T-helper 2 cell treated with Interferon-gamma antibody and Interleukin-4, amounts not matched to agents 100 ng/mL and 5 ng/mL, for 36 hours (primary cell): Measurements from ENCODE around the gene VTN. TPM values are rescaled to one million over a fixed set of nuclear protein-coding genes. Genes with fewer than 3 reads are reported as not detected.

Experiments used
- intact Hi-C: fragments of 100-400 bp; cut with micrococcal nuclease; formaldehyde crosslinking; loops from one replicate; pipeline ENCODE4 v1.15.1; 2023
- total RNA-seq: library from RNA; stranded (reverse); gene quantifications from 2 replicates; pipeline ENCODE4 v1.2.3, GENCODE V29; 2022

Gene VTN
- total RNA-seq, 1 donor from 2014 or later: 0.45 TPM

GRCh38 chr17:28344011-28344410, 26.1 kb downstream of the VTN start:
- intact Hi-C loops: no loop called here

DNA sequence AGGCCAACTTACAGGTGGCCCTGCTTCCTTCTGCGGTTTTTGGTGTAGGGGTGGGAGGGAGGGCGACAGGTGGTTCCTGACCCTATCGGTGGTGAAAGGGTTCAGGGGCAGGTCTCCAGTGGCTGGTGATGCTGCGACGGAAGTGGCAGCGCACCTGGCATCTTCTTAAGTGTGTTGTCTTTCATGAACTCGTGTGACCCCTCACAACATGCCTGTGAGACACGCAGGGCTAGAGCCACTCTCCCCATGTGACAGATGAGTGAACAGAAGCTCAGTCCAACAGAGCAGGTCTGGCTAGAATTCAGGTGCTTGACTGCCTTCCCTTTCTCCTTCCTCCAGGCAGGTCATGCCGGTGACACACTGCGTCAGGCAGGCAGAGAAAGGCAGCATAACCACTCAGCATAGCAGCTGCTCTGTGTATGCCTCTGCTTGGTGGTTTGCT, 26.6 kb downstream of the VTN start:
- intact Hi-C loops: no loop called here

- intact Hi-C loops: no loop called here
Measured at GRCh38 chr17:28342313-28342712, 27.8 kb downstream of the VTN start.

DNA sequence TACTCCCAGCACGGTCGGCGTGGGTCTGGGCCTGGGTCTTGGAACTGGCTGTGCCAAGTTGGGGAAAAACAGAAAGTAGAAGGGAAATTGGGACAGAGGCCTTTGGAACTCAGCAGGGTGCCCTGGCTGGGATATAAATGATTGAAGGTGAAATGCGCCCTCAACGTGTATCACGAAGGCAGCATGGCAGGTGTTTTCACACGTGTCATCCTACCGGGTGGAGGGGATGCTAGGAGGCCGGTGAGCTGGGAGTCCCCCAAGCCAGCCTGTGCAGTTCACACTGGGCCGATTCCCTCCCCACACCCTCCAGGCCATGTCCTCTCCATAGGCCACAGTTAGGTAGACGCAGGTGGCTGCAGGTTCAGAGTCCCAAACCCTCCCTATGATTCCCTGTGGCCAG, 28.6 kb downstream of the VTN start:
- intact Hi-C loops: no loop called here

- intact Hi-C loops: no loop called here
Measured at GRCh38 chr17:28340374-28340773, 29.7 kb downstream of the VTN start.

DNA sequence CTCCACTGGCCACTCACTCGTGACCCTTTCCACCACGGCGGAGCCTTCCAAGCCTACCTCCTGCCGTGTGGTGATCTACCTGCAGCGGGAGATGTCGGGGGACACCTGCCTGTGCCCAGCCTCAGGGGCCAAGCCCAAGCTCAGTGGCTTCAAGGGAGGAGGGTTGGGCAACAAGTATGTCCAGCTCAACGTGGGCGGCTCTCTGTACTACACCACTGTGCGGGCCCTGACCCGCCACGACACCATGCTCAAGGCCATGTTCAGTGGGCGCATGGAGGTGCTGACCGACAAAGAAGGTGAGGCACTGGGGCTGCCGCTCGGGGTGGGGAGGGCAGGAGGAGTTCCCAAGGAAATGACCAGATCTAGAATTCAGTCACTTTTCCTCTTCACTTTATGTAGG, 30.7 kb downstream of the VTN start:
- intact Hi-C loops: loop anchor here (5.0 to 10.0 kb wide), 2 partner anchors 375 to 532 kb away; partner anchors contain the start of genes PROCA1, RAB34 and RPL23A

GRCh38 chr17:28338769-28339212, 31.3 kb downstream of the VTN start:
- intact Hi-C loops: loop anchor here (5.0 to 10.0 kb wide), 2 partner anchors 376 to 531 kb away; partner anchors contain the start of genes PROCA1, RAB34 and RPL23A

DNA sequence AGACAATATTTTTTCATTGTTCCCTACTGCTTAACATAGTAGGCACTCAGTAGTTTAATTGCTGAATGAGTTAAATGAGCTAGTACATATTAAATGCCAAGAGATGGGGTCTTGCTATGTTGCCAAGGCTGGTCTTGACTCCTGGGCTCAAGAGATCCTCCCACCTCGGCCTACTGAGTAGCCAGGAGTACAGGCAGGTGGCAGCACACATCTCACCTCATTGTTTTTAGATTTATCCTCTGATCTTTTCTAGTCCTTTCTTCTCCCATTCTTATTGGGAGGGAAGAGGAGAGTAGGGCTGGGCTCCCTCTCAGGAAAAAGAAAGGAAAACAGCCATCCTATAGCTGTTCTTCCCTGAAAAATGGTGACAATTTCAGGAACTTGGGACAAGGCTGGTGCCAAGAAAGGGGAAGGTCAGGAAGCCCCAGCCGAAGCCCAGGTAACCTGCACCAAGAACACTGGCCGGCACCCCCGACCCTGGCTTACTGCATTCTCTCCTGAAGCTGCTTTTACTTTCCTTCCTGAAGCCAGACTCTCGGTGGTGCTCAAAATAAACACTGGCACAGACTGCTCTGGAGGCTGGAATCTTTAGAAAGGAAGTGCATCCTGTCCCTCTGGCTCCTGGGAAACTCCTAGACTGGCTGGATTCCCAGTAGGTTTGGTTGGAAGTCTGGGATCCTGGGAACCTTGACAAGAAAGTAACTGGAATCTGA, 31.9 kb downstream of the VTN start:
- intact Hi-C loops: loop anchor here (5.0 to 10.0 kb wide), 2 partner anchors 377 to 531 kb away; partner anchors contain the start of genes PROCA1, RAB34 and RPL23A

DNA sequence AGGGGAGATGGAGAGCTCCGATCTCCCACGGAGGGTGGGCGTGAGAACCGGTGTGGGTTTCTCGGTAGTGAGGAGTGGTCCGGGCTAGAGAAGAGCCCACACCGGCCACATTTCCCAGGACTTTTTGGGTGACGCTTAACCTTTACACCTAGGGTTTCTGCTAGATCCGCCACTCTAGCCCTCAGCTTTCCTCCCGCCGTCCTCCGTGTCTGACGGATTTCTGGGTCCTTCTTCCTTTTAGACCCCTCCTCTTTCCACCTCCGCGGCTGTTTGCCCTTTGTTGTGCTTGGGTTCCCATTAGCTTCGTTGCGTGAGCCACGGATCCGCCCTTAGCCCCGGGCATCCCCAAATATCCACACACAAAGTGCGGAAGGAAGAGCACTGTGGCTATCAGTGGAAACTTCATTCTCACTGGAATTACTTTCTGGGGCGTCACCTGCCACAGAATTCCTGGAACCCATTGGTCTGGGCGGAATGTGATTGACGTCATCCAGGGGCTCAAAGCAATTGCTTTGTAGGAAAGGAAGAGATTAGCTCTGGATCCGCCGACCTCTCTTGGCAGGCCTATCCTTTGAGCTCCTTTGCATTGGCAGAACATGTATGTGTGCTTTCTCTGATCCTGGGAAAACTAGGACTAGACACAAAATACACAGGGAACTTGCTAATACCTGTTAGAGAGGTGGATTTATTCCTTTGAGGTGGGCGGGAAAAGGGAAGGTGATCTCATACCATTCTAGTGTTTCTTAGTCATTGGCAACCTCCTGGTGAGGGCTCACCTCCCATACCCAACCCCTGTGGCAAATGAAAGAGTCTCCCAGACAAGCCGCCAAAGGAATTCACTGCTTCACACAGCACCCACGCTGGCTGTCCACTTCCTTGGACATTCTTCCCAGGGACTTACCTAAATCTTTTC, 33.9 kb downstream of the VTN start:
- intact Hi-C loops: loop anchor here (1.0 to 10.0 kb wide), 5 partner anchors 17 to 529 kb away; partner anchors contain the start of genes POLDIP2, PROCA1, RAB34 and RPL23A

GRCh38 chr17:28335201-28335958, 34.7 kb downstream of the VTN start, which contains the start of the genes IFT20 and TNFAIP1:
IFT20 (minus strand) TSS chr17:28335472; CDS start chr17:28331985, 3,487 bp downstream.
TNFAIP1 (plus strand) TSS chr17:28335761; CDS start chr17:28339522, 3,761 bp downstream.
- intact Hi-C loops: loop anchor here (1.0 to 10.0 kb wide), 5 partner anchors 16 to 528 kb away; partner anchors contain the start of genes POLDIP2, PROCA1, RAB34 and RPL23A

GRCh38 chr17:28334666-28335200, 35.4 kb downstream of the VTN start:
- intact Hi-C loops: loop anchor here (1.0 to 10.0 kb wide), 5 partner anchors 15 to 527 kb away; partner anchors contain the start of genes POLDIP2, PROCA1, RAB34 and RPL23A

DNA sequence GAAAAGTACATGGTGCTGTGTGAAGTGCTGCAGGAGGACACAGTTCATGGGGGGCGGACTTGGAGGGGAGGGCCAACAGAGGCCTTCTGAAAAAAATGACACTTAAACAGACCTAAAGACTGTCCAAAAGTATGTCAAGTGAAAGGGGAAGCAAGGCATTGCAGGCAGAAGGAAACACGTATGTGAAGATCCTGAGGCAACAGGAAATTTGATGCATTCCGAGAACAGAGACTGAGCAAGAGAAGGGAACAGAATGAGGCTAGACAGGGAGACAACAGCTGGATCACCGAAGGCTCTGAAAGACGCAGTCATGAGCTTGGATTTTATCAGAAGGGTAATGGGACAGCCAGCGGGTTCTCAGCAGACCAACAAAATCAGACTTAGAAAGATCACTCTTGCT, 35.9 kb downstream of the VTN start:
- intact Hi-C loops: loop anchor here (2.0 to 10.0 kb wide), 2 partner anchors 293 to 381 kb away; partner anchors contain the start of genes PROCA1, RAB34 and RPL23A

GRCh38 chr17:28333083-28333746, 36.9 kb downstream of the VTN start:
- intact Hi-C loops: loop anchor here (10.0 kb wide), 1 partner anchor 382 kb away; the partner anchor contains the start of genes PROCA1, RAB34 and RPL23A

- intact Hi-C loops: loop anchor here (10.0 kb wide), 1 partner anchor 383 kb away; the partner anchor contains the start of genes PROCA1, RAB34 and RPL23A
Measured at GRCh38 chr17:28331891-28332420, 38.2 kb downstream of the VTN start.

GRCh38 chr17:28330671-28331070, 39.4 kb downstream of the VTN start:
- intact Hi-C loops: loop anchor here (10.0 kb wide), 1 partner anchor 384 kb away; the partner anchor contains the start of genes PROCA1, RAB34 and RPL23A

GRCh38 chr17:28328325-28328724, 41.8 kb downstream of the VTN start:
- intact Hi-C loops: no loop called here

GRCh38 chr17:28327709-28328108, 42.4 kb downstream of the VTN start:
- intact Hi-C loops: no loop called here

DNA sequence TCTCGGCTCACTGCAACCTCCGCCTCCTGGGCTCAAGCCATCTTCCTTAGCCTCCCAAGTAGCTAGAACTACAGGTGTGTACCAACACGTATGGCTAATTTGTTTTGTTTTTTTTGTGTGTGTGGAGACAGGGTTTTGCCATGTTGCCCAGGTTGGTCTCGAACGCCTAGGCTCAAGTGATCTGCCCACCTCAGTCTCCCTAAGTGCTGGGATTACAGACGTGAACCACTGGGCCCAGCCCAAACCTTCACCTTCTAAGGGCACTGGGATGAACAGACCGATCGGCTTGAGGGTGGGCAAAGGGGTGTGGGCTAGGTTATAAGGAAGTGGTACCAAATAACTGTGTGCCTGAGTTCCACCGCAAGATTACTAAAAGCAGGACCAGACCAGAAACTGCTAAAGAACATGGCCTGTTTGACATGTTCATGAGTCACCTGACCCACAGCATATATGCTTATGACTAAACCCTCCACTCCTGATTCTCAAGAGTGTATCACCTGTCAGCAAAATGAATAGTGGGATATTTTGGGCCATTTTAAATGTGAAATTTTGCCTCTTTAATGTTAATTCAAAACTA, 43.0 kb downstream of the VTN start:
- intact Hi-C loops: no loop called here

- intact Hi-C loops: no loop called here
Measured at GRCh38 chr17:28326114-28326513, 44.0 kb downstream of the VTN start.
